ENCODE data around the gene GID4. TPM values are rescaled to one million over a fixed set of nuclear protein-coding genes. Genes with fewer than 3 reads are reported as not detected.
A peak's percentile ranks its signal among the peaks of the same experiment; 100 is the strongest.
"Not testable (repeated sequence)": the region's sequence is repeated elsewhere in the genome, so short reads cannot be mapped to it uniquely, and the experiment has no call there.

GID4 gene
- polyA plus RNA-seq (2012; ENCODE audit: missing spikeins): 6.4 TPM

DNA sequence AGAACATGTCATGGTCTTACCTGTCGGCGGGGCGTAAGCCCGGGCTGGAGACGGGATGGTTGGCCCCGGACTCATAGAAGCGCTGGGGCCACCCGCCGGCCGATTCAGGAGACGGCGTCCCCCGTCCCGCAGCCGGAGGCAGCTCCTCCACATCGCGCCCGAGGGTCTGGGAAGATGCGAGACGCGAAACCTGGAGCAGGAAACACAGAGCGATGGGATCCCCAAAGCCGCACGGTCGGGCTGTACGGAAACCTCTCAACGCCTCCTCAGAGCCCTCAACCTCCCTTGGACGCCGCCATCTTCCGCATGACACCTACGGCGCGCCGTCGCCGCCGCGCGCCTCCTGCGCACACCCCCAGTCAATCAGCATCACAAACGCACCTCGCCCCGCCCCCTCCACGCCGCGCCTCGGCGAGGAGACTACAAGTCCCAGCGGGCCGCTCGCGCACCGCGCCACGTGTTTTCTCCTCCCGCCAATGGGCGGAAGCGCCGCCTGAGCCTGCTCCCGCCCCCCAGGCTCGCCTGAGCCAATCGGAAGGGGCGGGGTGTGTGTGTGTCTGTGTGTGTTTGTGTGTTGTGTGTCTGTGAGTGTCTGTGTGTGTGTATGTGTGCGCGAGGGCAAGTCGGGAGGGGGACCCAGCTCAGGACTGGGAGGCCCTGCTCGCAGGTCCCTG, at the start of gene GID4, which contains the start of gene ATPAF2:
GID4 (plus strand) TSS at position 548 of the 674 bp plus-strand sequence; CDS start at position 605, 57 bp downstream.
ATPAF2 (minus strand) TSS at position 308 of the 674 bp plus-strand sequence; CDS start at position 153, 155 bp downstream.
- peak; percentile 69; the same call in 1 of the 2 replicates for TF ChIP-seq POLR2AphosphoS5 (IDR thresholded peaks at IDR 0.05; ENCODE audit: low read depth, low read length)
- TF ChIP-seq POLR2A (IDR thresholded peaks at IDR 0.05; ENCODE audit: low read depth, low read length): peak; percentile 68; the same call in 1 of the 2 replicates
- TF ChIP-seq TAF1 (IDR thresholded peaks at IDR 0.05; ENCODE audit: borderline replicate concordance, low read depth, low read length): peak; percentile 68; the same call in 1 of the 2 replicates
- DNase-seq (ENCODE audit: insufficient read length) (peak; percentile 95), FAIRE-seq (peak; percentile 99)

GRCh38 chr17:17989618-17990017, 49.6 kb upstream of the GID4 start:
- DNase-seq (ENCODE audit: insufficient read length) (no peak), FAIRE-seq (no peak)
- TF ChIP-seq POLR2A (IDR thresholded peaks at IDR 0.05; ENCODE audit: low read depth, low read length) (no peak), POLR2AphosphoS5 (IDR thresholded peaks at IDR 0.05; ENCODE audit: low read depth, low read length) (no peak), TAF1 (IDR thresholded peaks at IDR 0.05; ENCODE audit: borderline replicate concordance, low read depth, low read length) (no peak)

DNA sequence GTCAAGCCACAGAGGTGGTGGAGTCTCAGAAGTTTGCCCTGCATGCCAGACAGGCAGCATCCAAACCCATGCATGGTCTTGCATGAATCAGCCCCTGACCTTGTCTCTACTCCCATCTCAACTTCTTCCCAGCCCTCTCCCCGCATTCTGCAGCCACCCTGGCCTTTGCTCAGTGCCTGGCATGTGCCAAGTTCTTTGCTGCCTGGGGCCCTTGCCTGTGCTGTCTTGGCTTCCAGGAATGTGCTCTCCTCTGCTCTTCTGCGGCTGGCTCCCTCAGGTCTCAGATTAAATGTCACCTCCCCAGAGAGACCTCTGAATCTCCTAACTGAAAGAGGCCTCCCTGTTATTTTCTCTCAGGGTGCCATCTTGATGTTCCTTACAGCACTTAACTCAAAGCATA, 48.9 kb upstream of the GID4 start:
- DNase-seq (ENCODE audit: insufficient read length): no peak
- no peak for TF ChIP-seq POLR2A (IDR thresholded peaks at IDR 0.05; ENCODE audit: low read depth, low read length)
- no peak for FAIRE-seq

DNA sequence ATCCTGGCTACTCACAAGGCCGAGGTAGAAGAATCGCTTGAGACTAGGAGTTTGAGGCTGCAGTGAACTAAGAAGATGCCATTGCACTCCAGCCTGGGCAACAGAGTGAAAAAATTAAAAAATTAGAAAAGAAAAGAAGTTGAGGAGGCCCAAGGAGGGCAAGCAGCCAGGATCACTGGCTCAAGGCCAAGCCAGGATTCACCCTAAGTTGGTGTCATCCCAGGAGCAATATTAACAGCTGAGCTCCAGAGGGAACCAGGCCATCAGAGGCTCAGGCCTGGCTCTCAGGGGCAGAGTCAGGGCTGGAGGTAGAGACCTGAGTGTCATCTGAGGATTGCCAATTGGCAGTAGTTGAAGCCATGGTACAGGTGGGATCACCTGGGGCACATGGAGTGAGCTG, 45.8 kb upstream of the GID4 start:
- FAIRE-seq (no peak), DNase-seq (ENCODE audit: insufficient read length) (no peak)

DNA sequence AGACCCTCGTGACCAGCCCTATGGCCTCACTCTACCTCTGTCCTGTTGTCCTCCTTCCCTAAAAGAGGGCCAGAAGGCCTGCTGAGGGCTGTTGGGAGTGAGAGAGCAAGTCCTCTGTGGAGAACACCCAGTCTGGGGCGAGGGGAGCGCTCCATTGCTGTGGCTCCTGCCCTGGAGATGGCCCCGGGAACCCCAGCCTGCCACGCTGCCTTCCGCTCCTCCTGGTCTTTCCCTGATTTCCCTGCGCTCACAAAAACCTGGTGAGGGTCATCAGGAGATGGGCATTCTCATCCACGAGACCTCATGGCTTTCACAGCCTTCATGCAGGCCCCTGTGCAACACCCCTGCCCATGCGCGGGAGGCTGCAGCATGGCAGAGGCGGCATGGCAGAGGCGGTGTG, 45.4 kb upstream of the GID4 start:
- FAIRE-seq: no peak
- no peak for TF ChIP-seq POLR2AphosphoS5 (IDR thresholded peaks at IDR 0.05; ENCODE audit: low read depth, low read length)
- no peak for TF ChIP-seq POLR2A (IDR thresholded peaks at IDR 0.05; ENCODE audit: low read depth, low read length)
- TF ChIP-seq TAF1 (IDR thresholded peaks at IDR 0.05; ENCODE audit: borderline replicate concordance, low read depth, low read length): no peak
- DNase-seq (ENCODE audit: insufficient read length): no peak

More for the DNA sequence above, 45.8 kb upstream of the GID4 start:
- no peak for TF ChIP-seq POLR2A (IDR thresholded peaks at IDR 0.05; ENCODE audit: low read depth, low read length)
- TF ChIP-seq POLR2AphosphoS5 (IDR thresholded peaks at IDR 0.05; ENCODE audit: low read depth, low read length): no peak
- TF ChIP-seq TAF1 (IDR thresholded peaks at IDR 0.05; ENCODE audit: borderline replicate concordance, low read depth, low read length): no peak

- no peak for TF ChIP-seq POLR2AphosphoS5 (IDR thresholded peaks at IDR 0.05; ENCODE audit: low read depth, low read length)
- no peak for TF ChIP-seq TAF1 (IDR thresholded peaks at IDR 0.05; ENCODE audit: borderline replicate concordance, low read depth, low read length)
- TF ChIP-seq POLR2A (IDR thresholded peaks at IDR 0.05; ENCODE audit: low read depth, low read length): no peak
- FAIRE-seq: no peak
- no peak for DNase-seq (ENCODE audit: insufficient read length)
Observed at GRCh38 chr17:17994271-17995069, 44.7 kb upstream of the GID4 start.

- not testable (repeated sequence) for FAIRE-seq; DNase-seq (ENCODE audit: insufficient read length)
Observed at GRCh38 chr17:17995887-17996286, 43.3 kb upstream of the GID4 start.

DNA sequence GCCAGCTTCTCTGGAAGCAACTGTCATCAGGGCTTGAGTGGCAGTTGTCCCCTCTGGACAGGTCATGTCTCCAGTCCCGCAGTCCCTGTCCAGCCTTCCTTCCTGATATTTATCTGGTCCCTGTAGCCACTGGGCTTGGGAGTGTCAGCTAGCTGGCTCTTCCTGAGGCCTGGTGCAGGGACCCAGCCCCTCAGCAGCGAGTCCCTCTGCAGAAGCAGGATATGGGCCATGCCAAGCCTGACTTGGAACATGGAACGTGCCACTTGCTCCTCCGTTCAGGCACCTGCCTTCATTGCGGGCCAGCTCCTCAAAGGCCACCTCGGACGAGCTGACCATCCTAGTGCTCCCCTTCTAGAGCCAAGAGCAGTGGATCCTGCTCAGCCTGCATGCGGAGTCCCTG, 40.3 kb upstream of the GID4 start:
- no peak for TF ChIP-seq TAF1 (IDR thresholded peaks at IDR 0.05; ENCODE audit: borderline replicate concordance, low read depth, low read length)
- no peak for TF ChIP-seq POLR2A (IDR thresholded peaks at IDR 0.05; ENCODE audit: low read depth, low read length)
- TF ChIP-seq POLR2AphosphoS5 (IDR thresholded peaks at IDR 0.05; ENCODE audit: low read depth, low read length): no peak
- DNase-seq (ENCODE audit: insufficient read length) (no peak), FAIRE-seq (no peak)

DNA sequence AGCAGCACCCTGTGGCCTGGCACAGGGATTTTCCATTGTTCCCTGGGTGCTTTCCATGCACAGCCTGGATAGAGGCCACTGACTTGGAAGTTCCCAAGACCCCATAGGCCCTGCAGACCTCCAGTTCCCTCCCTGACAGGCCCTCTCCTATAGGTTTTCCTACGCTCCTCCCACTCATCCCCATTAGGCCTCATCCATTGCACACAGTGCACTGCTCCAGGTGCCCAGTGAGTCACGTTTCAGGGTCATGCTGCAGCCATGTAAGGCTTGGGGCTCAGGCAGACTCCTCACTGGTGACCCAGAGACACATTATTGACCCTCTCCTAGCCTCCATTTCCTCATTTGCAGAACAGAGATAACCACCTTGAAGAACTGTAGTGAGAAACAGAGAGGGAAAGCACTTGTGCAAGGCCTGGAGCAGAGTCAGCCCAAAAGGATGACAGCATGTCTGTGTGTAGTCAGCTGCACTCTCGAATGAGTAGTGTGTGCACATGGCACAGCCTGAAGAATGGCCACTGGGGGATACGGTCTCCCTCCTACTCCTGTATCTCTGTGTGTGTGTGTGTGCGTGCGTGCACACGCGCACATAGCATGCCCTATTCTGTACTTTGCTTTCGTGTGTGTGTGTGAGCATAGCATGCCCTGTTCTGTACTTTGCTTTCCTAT, 39.7 kb upstream of the GID4 start:
- no peak for DNase-seq (ENCODE audit: insufficient read length)
- TF ChIP-seq POLR2AphosphoS5 (IDR thresholded peaks at IDR 0.05; ENCODE audit: low read depth, low read length) (no peak), TAF1 (IDR thresholded peaks at IDR 0.05; ENCODE audit: borderline replicate concordance, low read depth, low read length) (no peak), POLR2A (IDR thresholded peaks at IDR 0.05; ENCODE audit: low read depth, low read length) (no peak)
- no peak for FAIRE-seq

GRCh38 chr17:18000030-18000408, 39.2 kb upstream of the GID4 start:
- TF ChIP-seq TAF1 (IDR thresholded peaks at IDR 0.05; ENCODE audit: borderline replicate concordance, low read depth, low read length): no peak
- no peak for TF ChIP-seq POLR2A (IDR thresholded peaks at IDR 0.05; ENCODE audit: low read depth, low read length)
- TF ChIP-seq POLR2AphosphoS5 (IDR thresholded peaks at IDR 0.05; ENCODE audit: low read depth, low read length): no peak
- no peak for FAIRE-seq
- DNase-seq (ENCODE audit: insufficient read length): no peak

DNA sequence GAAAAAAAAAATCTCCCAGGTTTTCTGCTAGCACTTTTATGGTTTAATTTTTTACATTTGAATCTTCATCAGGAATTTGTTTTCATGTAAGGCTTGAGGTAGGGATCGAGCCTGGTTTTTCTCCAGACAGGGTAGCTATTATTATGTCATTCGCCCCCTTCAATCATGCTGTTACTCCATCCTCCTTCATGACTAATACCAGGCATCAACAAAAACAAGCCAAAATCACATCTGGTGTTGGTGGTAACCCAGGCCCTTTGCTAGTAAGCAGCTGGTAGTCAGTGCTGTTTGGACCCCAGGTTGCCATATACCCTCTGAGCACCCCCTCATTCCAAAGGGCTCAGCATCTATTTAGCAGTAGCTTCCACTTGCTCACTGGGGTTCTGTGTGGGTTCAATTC, 37.0 kb upstream of the GID4 start:
- DNase-seq (ENCODE audit: insufficient read length): no peak
- TF ChIP-seq POLR2AphosphoS5 (IDR thresholded peaks at IDR 0.05; ENCODE audit: low read depth, low read length) (no peak), POLR2A (IDR thresholded peaks at IDR 0.05; ENCODE audit: low read depth, low read length) (no peak), TAF1 (IDR thresholded peaks at IDR 0.05; ENCODE audit: borderline replicate concordance, low read depth, low read length) (no peak)
- no peak for FAIRE-seq
